GM21723 (cell line): ENCODE data around the gene SLC7A6OS.
A peak's percentile ranks its signal among the peaks of the same experiment; 100 is the strongest.

Source experiments
- ATAC-seq: cut with Tn5 transposase; IDR thresholded peaks from one replicate; pipeline ENCODE4 v1.9.1; 2021; ENCODE audit warnings: mild to moderate bottlenecking, moderate library complexity; ENCODE audit not compliant: unreplicated experiment

Gene SLC7A6OS

DNA sequence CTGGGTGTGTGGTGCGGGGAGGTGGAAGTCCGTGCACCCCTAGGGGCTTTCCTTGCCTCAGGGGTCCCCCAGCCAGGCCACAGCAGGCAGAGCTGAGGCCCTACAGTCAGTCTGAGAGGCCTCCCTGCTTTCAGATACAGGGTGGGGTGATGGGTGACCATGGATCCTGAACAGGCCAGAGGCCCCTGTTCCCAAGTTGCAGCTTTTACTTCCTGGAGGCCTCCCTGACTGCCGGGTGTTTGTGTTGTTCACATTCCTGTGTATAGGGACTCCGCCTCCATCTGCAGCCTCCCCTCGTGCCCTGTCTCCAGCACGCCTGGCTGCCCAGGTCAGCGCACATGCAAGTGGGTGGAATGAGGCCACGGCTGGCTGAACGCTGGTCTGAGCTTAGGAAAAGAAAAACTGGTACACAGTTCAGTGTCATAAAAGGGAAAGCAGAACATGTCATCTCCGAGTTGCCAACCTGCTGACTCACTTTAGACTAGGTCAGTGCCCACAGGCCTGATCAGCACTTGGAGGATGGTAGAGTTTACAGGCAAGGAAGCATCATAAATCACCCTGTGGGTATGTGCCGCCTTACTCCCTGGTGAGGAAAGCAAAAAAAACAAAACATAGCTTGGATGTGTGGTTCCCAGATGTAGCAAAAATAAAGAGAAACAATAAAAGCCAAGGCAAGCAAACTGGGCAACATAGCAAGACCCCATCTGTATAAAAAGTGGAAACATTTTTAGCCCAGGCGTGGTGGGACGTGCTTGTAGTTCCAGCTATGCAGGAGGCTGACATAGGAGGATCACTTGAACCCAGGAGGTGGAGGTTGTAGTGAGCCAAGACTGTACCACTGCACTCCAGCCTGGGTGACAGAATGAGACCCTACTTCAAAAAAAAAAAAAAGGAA, 52.6 kb downstream of the SLC7A6OS start:
- peak; percentile 24 for ATAC-seq

- ATAC-seq: peak; percentile 66
Measured at GRCh38 chr16:68257251-68257905, 53.4 kb downstream of the SLC7A6OS start.

DNA sequence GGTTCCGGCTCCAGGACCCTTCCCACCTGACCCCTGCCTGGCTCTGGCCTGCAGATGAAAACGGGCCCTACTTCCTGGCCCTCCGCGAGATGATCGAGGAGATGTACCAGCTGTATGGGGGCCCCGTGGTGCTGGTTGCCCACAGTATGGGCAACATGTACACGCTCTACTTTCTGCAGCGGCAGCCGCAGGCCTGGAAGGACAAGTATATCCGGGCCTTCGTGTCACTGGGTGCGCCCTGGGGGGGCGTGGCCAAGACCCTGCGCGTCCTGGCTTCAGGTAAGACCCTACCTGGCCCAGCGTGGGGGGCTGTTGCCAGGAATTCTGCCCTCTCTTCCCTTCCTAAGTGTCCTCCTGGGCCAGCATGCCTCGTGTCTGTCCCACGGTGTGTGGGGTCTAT, 55.0 kb downstream of the SLC7A6OS start:
- ATAC-seq: no peak

- ATAC-seq: no peak
Measured at GRCh38 chr16:68253721-68254120, 57.0 kb downstream of the SLC7A6OS start.

DNA sequence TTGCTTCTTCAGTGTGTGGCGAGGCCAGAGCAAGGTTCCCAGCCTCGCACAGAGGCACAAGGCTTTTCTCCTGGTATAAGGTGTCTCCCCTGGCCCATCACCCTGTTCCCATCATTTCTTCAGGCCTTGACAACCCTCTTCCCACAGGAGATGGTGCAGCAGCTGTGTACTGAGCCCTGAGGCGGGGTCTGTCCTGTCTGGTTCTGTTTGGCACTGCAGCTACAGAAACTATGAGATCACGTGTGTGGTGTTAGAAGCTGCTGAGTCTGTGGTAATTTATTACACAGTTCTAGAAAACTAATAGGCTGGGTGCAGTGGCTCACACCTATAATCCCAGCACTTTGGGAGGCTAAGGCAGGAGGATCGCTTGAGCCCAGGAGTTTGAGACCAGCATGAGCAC, 58.4 kb downstream of the SLC7A6OS start:
- no peak for ATAC-seq

GRCh38 chr16:68251832-68252231, 58.9 kb downstream of the SLC7A6OS start:
- ATAC-seq: no peak

DNA sequence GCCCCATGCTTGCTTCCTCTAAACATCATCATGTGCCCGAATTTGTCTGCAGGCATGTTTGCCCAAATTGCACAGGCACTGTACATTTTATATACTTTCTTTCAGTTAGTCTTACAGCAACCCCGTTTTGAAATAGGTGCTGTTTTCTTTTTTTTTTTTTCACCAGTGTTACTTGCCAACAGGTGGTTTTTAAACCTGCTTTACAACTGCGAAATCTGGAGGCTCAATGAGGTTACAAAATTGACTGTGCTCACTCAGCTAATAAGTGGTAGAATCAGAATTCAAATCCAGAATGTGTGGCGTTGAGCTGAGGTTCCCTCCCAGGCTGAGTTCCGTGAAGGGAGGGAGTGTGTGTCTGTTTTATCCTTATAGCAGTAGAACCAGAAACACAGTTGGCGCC, 59.8 kb downstream of the SLC7A6OS start:
- ATAC-seq: no peak

DNA sequence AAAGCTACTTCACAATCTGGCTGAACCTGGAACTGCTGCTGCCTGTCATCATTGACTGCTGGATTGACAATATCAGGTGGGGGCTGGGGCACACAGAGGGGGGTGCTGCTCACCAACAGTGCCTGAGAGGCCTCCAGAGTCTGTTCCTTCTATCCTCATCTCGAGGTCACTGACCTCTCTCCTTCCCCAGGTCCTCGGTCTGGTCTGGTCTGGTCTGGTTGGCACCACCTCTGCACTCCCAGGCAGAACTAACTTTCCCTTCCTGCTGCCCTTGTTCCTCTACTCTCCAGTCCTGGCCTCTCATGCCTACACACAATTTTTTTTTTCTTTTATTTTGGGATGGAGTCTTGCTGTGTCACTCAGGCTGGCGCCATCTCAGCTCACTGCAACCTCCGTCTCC, 61.4 kb downstream of the SLC7A6OS start:
- no peak for ATAC-seq
